Naive B cell (primary cell): Measurements from ENCODE around the gene TMEM185B. TPM values are rescaled to one million over a fixed set of nuclear protein-coding genes. Genes with fewer than 3 reads are reported as not detected.
A peak's percentile ranks its signal among the peaks of the same experiment; 100 is the strongest.

Experiments used
- ATAC-seq, 2 donors: fragments of 150-1000 bp; cut with Tn5 transposase; 2 replicates each; pipeline ENCODE4 v1.10.0; 2021; ENCODE audit warnings: low read depth in 2 of 2, mild to moderate bottlenecking in 2 of 2, moderate library complexity in 2 of 2
- DNase-seq: peaks from one replicate; pipeline ENCODE4 v3.0.0; 2022
- H3K27ac Mint-ChIP-seq, 6 donors: one replicate each; pipeline ENCODE4 v1.8.0; 2020 to 2022; ENCODE audit warnings: mild to moderate bottlenecking in 6 of 6, mixed read lengths in 6 of 6, moderate library complexity in 5 of 6, inconsistent platforms in 2 of 6
- H3K27me3 Mint-ChIP-seq, 3 donors: one replicate each; pipeline ENCODE4 v1.8.0; 2021 to 2022; ENCODE audit warnings: mixed read lengths in 3 of 3, mild to moderate bottlenecking in 1 of 3
- H3K36me3 Mint-ChIP-seq, 2 donors: one replicate each; pipeline ENCODE4 v1.8.0; 2020 to 2022; ENCODE audit warnings: mixed read lengths in 2 of 2, inconsistent platforms in 1 of 2, mild to moderate bottlenecking in 1 of 2
- H3K4me1 Mint-ChIP-seq, 3 donors: one replicate each; pipeline ENCODE4 v1.8.0; 2020 to 2022; ENCODE audit warnings: mixed read lengths in 3 of 3, inconsistent platforms in 1 of 3, mild to moderate bottlenecking in 1 of 3, moderate library complexity in 1 of 3
- H3K4me3 Mint-ChIP-seq, 8 donors: one replicate each; pipeline ENCODE4 v1.8.0; 2020 to 2022; ENCODE audit warnings: mild to moderate bottlenecking in 8 of 8, mixed read lengths in 8 of 8, moderate library complexity in 8 of 8, inconsistent platforms in 2 of 8
- H3K9me3 Mint-ChIP-seq, 7 donors: one replicate each; pipeline ENCODE4 v1.8.0; 2020 to 2022; ENCODE audit warnings: mixed read lengths in 7 of 7, mild to moderate bottlenecking in 5 of 7, inconsistent platforms in 2 of 7, moderate library complexity in 1 of 7
- polyA plus RNA-seq, 6 donors: library from polyadenylated mRNA; unstranded; fragments of 300-500 nt; fragmentation: Illumina TruSeq; gene quantifications; one replicate each; pipeline ENCODE4 v1.2.3, GENCODE V29; 2021; ENCODE audit warnings: low read depth in 6 of 6

TMEM185B gene
- polyA plus RNA-seq, 6 donors from 2014 or later = 24.8 to 43.0 (median 34.8) TPM

DNA sequence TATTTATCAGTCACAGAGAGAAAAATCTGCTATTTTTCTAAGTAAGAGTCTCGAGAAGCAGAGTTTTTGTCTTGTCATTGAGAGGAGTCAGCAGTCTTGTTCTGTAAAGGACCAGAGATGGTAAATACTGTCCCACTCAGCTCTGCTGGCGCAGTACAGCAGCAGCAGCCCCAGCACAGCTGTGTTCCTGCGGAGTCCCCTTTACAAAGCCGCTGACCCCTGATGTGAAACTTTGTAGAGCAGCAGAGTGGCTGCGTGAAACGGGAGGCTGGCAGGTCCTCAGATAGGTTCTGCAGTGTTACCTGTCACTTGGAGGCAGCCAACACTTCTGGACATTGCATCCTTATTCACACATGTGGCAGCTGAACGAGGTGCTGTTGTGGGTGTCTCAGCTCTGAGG, 45.2 kb downstream of the TMEM185B start:
- DNase-seq = no peak
- Mint-ChIP-seq H3K9me3 (no peaks in the 10 kb centered on the region), H3K27ac (peak overlapping the region; percentile 24 to 99 (median 89)), H3K27me3 (no peaks in the 10 kb centered on the region), H3K4me1 (peaks cover 28 to 73% (median 39%) of the 10 kb centered on the region in 3 donors), H3K4me3 (peak overlapping the region; percentile 64 to 96 (median 94)), H3K36me3 (peaks cover 0 to under 1% of the 10 kb centered on the region in 2 donors)
- no peak for ATAC-seq

- H3K27me3 Mint-ChIP-seq = no peaks in the 10 kb centered on the region
- no peaks in the 10 kb centered on the region for H3K36me3 Mint-ChIP-seq
- peak; percentile 89 for DNase-seq
- peak overlapping the region; percentile 84 to 96 (median 96) for H3K4me3 Mint-ChIP-seq
- ATAC-seq = peak; percentile 90 to 92
- no peaks in the 10 kb centered on the region for H3K9me3 Mint-ChIP-seq
- peaks cover 25 to 68% (median 33%) of the 10 kb centered on the region in 3 donors for H3K4me1 Mint-ChIP-seq
- peak overlapping the region; percentile 86 to 99 (median 97) for H3K27ac Mint-ChIP-seq
These were observed 46.1 kb downstream of the TMEM185B start for GRCh38 chr2:120177001-120177621.

DNA sequence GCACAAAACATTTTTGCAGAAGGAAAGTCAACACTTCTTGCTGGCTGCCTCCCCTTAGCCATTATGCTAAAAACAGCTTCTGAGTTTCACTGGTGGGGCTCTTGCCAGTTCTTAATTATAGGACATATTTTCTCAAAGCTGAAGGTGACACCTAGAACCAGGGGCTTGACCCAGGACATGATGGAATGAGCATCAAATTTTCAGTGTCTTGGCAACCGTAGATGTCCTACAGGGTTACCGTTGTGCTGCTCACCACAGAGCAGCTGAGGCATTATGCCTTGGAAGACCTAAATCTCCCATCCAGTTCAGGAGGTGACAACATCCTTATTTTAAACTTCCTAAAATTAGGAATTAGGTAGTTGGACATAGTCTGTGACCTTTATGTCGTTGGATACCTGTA, 46.7 kb downstream of the TMEM185B start:
- peak overlapping the region in 7 of 8 donors; percentile 84 to 96 (median 95) for H3K4me3 Mint-ChIP-seq
- H3K4me1 Mint-ChIP-seq = peaks cover 19 to 62% (median 27%) of the 10 kb centered on the region in 3 donors
- H3K9me3 Mint-ChIP-seq = no peaks in the 10 kb centered on the region
- H3K27ac Mint-ChIP-seq = peak overlapping the region in 5 of 6 donors; percentile 93 to 99 (median 97)
- no peaks in the 10 kb centered on the region for H3K27me3 Mint-ChIP-seq
- ATAC-seq (no peak), DNase-seq (no peak)
- no peaks in the 10 kb centered on the region for H3K36me3 Mint-ChIP-seq

DNA sequence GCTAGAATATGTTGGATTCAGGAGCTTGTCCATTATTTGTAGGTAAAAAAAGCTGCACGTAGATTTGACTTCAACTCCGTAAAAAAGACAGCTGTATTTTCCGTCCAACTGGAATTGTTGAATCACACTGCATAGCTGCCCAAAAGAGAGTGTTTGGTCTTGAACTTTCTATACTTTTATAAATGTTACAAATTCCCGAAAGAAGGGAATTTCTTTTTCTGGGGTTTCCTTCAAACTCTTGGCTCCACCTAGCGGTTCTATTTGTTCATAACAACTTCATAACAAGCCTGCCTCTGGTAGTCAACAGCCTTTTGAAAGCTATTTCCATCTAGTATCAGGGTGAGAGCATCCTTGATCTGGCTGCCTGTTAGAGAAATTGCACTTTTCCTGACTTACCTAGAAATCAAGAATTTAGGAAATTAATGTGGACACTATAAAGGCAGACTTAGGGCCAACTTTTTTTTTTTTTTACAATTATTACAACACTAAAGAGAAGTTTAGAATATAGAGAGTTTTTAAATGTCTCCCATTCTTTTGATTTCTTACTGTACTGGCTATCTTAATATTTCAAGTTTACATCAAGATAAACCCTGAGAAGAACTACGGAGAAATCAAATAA, 48.1 kb downstream of the TMEM185B start:
- H3K9me3 Mint-ChIP-seq = no peaks in the 10 kb centered on the region
- H3K4me1 Mint-ChIP-seq = peaks cover 18 to 51% (median 25%) of the 10 kb centered on the region in 3 donors
- peak overlapping the region in 5 of 6 donors; percentile 22 to 93 (median 38) for H3K27ac Mint-ChIP-seq
- DNase-seq = peak; percentile 38
- no peak for ATAC-seq
- H3K4me3 Mint-ChIP-seq = peak overlapping the region in 1 of 8 donors; percentile 36
- no peaks in the 10 kb centered on the region for H3K27me3 Mint-ChIP-seq
- H3K36me3 Mint-ChIP-seq = no peaks in the 10 kb centered on the region

Other genes with a start within 250 kb of the TMEM185B start
- 10 to 100 TPM in 1 of 6 donors, 1 to 10 TPM in 5; 5.8 to 10.2 (median 7.8) TPM for gene EPB41L5, start 210.3 kb downstream of the TMEM185B start, polyA plus RNA-seq
- 100 to 1,000 TPM in 2 of 6 donors, 10 to 100 TPM in 4; 84.0 to 121 (median 97.0) TPM for gene RALB, start 29.5 kb upstream of the TMEM185B start, polyA plus RNA-seq
- gene INHBB, start 122.7 kb upstream of the TMEM185B start, polyA plus RNA-seq = under 1 TPM in 1 of 6 donors, not detected in 5; 0.09 TPM